IMR-90 (cell line): ENCODE data around the gene FUBP3. TPM values are rescaled to one million over a fixed set of nuclear protein-coding genes. Genes with fewer than 3 reads are reported as not detected.

Experiments used
- ATAC-seq: fragments of 200-7000 bp; cut with Tn5 transposase; 2 replicates; pipeline ENCODE4 v1.9.1; 2020; ENCODE audit warnings: low read depth, mild to moderate bottlenecking, moderate library complexity
- BruUV-seq: library from RNA; stranded (reverse); fragments of 400-500 nt; replicated peaks from 2 replicates; lab custom pipeline; 2021; lab: Mats Ljungman, UMichigan
- CTCF ChIA-PET: fragments of 300-600 bp; formaldehyde crosslinking; extraction: SDS; loops from one replicate; lab custom pipeline; 2021; ENCODE audit warnings: antibody characterized with exemption; lab: Yijun Ruan, JAX
- POLR2A ChIA-PET: fragments of 300-600 bp; sonication (Branson Sonifier 250); formaldehyde crosslinking; loops from one replicate; lab custom pipeline; 2022; ENCODE audit warnings: antibody characterized with exemption; ENCODE audit not compliant: unreplicated experiment; lab: Charles Lee
- DNase-seq: peaks from one replicate; pipeline ENCODE4 v3.0.0; 2013
- H2AFZ ChIP-seq: replicated peaks from 2 replicates; pipeline ENCODE3; 2013; ENCODE audit warnings: low read length, mild to moderate bottlenecking; ENCODE audit not compliant: poor library complexity
- H2AK5ac ChIP-seq: 2 replicates; pipeline ENCODE4 v1.6.1; 2013; ENCODE audit warnings: low read depth, low read length, inconsistent platforms
- H2AK9ac ChIP-seq: replicated peaks from 2 replicates; pipeline ENCODE3; 2013; ENCODE audit warnings: mild to moderate bottlenecking, low read depth, low read length, moderate library complexity; ENCODE audit not compliant: poor library complexity
- H2BK120ac ChIP-seq: 2 replicates; pipeline ENCODE4 v1.6.1; 2013; ENCODE audit warnings: low read depth, low read length, inconsistent platforms
- H2BK15ac ChIP-seq: 3 replicates; pipeline ENCODE4 v1.6.1; 2013; ENCODE audit warnings: low read depth, low read length, inconsistent platforms
- H2BK20ac ChIP-seq: 2 replicates; pipeline ENCODE4 v1.6.1; 2013; ENCODE audit warnings: low read depth, mild to moderate bottlenecking, inconsistent platforms, low read length, moderate library complexity
- H2BK5ac ChIP-seq: 2 replicates; pipeline ENCODE4 v1.6.1; 2013; ENCODE audit warnings: mild to moderate bottlenecking, low read depth, low read length, inconsistent platforms; ENCODE audit not compliant: poor library complexity, severe bottlenecking
- H3K14ac ChIP-seq: replicated peaks from 2 replicates; pipeline ENCODE4 v1.6.1; 2013; ENCODE audit warnings: low read depth, low read length, inconsistent platforms
- H3K18ac ChIP-seq: 2 replicates; pipeline ENCODE4 v1.6.1; 2013; ENCODE audit warnings: low read depth, low read length, control low read depth
- H3K23ac ChIP-seq: 2 replicates; pipeline ENCODE4 v1.6.1; 2013; ENCODE audit warnings: low read depth, low read length, inconsistent platforms
- H3K27ac ChIP-seq: 2 replicates; pipeline ENCODE4 v1.5.1; 2013; ENCODE audit warnings: mild to moderate bottlenecking, control low read depth, low read length; ENCODE audit not compliant: insufficient read depth
- H3K27me3 ChIP-seq: 2 replicates; pipeline ENCODE4 v1.6.1; 2013; ENCODE audit warnings: low read length; ENCODE audit not compliant: control insufficient read depth, insufficient read depth
- H3K36me3 ChIP-seq: 2 replicates; pipeline ENCODE4 v1.6.1; 2013; ENCODE audit warnings: low read length, mixed read lengths; ENCODE audit not compliant: control insufficient read depth, insufficient read depth
- H3K4ac ChIP-seq: 2 replicates; pipeline ENCODE4 v1.6.1; 2013; ENCODE audit warnings: low read depth, low read length, inconsistent platforms
- H3K4me1 ChIP-seq: 2 replicates; pipeline ENCODE4 v1.6.1; 2013; ENCODE audit warnings: low read length, mixed read lengths; ENCODE audit not compliant: control insufficient read depth, insufficient read depth
- H3K4me2 ChIP-seq: 2 replicates; pipeline ENCODE4 v1.6.1; 2013; ENCODE audit warnings: low read depth, mild to moderate bottlenecking, control low read depth, low read length, moderate library complexity
- H3K4me3 ChIP-seq: 2 replicates; pipeline ENCODE4 v1.5.1; 2013; ENCODE audit warnings: low read depth, mild to moderate bottlenecking, control low read depth, low read length, moderate library complexity; ENCODE audit not compliant: insufficient read depth
- H3K56ac ChIP-seq: 2 replicates; pipeline ENCODE4 v1.6.1; 2013; ENCODE audit warnings: low read length, inconsistent platforms; ENCODE audit not compliant: insufficient read depth; ENCODE audit errors: extremely low read depth
- H3K79me1 ChIP-seq, 2 experiments: 2 replicates each; pipeline ENCODE4 v1.6.1; 2013; ENCODE audit warnings: low read length in 2 of 2, inconsistent platforms in 1 of 2, low read depth in 1 of 2
- H3K9ac ChIP-seq: 2 replicates; pipeline ENCODE4 v1.6.1; 2013; ENCODE audit warnings: low read depth, low read length, control low read depth
- H3K9me1 ChIP-seq: 2 replicates; pipeline ENCODE4 v1.6.1; 2013; ENCODE audit warnings: low read length, inconsistent platforms; ENCODE audit not compliant: insufficient read depth
- H3K9me3 ChIP-seq: 2 replicates; pipeline ENCODE4 v1.6.1; 2013; ENCODE audit warnings: low read length; ENCODE audit not compliant: control insufficient read depth, insufficient read depth
- H4K20me1 ChIP-seq: 2 replicates; pipeline ENCODE4 v1.6.1; 2013; ENCODE audit warnings: low read length, inconsistent platforms; ENCODE audit not compliant: insufficient read depth
- H4K5ac ChIP-seq: 2 replicates; pipeline ENCODE4 v1.6.1; 2013; ENCODE audit warnings: mild to moderate bottlenecking, low read depth, low read length, control low read depth
- H4K8ac ChIP-seq, 2 experiments: 2 replicates each; pipeline ENCODE4 v1.6.1; 2013; ENCODE audit warnings: low read depth in 2 of 2, low read length in 2 of 2, control low read depth in 1 of 2, inconsistent platforms in 1 of 2
- H4K91ac ChIP-seq: 2 replicates; pipeline ENCODE4 v1.6.1; 2013; ENCODE audit warnings: low read depth, low read length, inconsistent platforms; ENCODE audit not compliant: insufficient read depth
- BHLHE40 ChIP-seq: fragments of 150-350 bp; IDR thresholded peaks from 2 replicates; pipeline ENCODE4 v1.6.1; 2016; ENCODE audit warnings: mild to moderate bottlenecking, low read depth, low read length
- CEBPB ChIP-seq: IDR thresholded peaks from 2 replicates; pipeline ENCODE4 v1.6.1; 2012; ENCODE audit warnings: low read depth, low read length, improper control_type of control experiment
- FOS ChIP-seq: fragments of 150-350 bp; IDR thresholded peaks from 2 replicates; pipeline ENCODE4 v1.6.1; 2016; ENCODE audit warnings: low read depth, low read length
- MAZ ChIP-seq: IDR thresholded peaks from 2 replicates; pipeline ENCODE4 v1.6.1; 2012; ENCODE audit warnings: low read depth, mild to moderate bottlenecking, low read length, improper control_type of control experiment, moderate library complexity, borderline replicate concordance
- MXI1 ChIP-seq: IDR thresholded peaks from 2 replicates; pipeline ENCODE4 v1.6.1; 2012; ENCODE audit warnings: low read depth, mild to moderate bottlenecking, low read length, moderate library complexity, borderline replicate concordance
- WGBS, 2 experiments: methylation state at CpG; one replicate each; pipeline versions ENCODE4 v1.1.5 to v1.1.7; 2013; ENCODE audit warnings: missing lambda C conversion rate in 2 of 2; ENCODE audit not compliant: insufficient read length in 1 of 2; ENCODE audit errors: extremely low coverage in 2 of 2; 5-methylcytosine and 5-hydroxymethylcytosine counted together
- dilution Hi-C: fragments of 300-500 bp; cut with HindIII; formaldehyde crosslinking; loops from one replicate; pipeline ENCODE4 v1.14.3; 2018; ENCODE audit warnings: low sequenced_read_pairs; ENCODE audit not compliant: unreplicated experiment
- in situ Hi-C: fragments of 300-500 bp; cut with MboI; formaldehyde crosslinking; loops from 3 replicates; pipeline ENCODE4 v1.14.3; 2019; ENCODE audit warnings: low sequenced_read_pairs, inconsistent platforms, mixed read lengths
- intact Hi-C: fragments of 100-400 bp; cut with micrococcal nuclease; formaldehyde crosslinking; loops from 2 replicates; pipeline ENCODE4 v1.10.0; 2022
- polyA plus RNA-seq, 3 experiments: library from polyadenylated mRNA; depleted of rRNA; stranded (reverse); fragments of >200 nt; gene quantifications; 2 replicates each; pipeline ENCODE4 v1.2.3, GENCODE V29; 2012; ENCODE audit warnings: low replicate concordance in 1 of 3
- total RNA-seq: library from RNA; depleted of rRNA; stranded (reverse); fragments of >200 nt; gene quantifications from 2 replicates; pipeline ENCODE4 v1.2.3, GENCODE V29; 2012

FUBP3 gene
- total and polyA plus RNA-seq, 2 of the 4 experiments (the other 2 are of a cell fraction): 32.3 to 50.1 TPM

GRCh38 chr9:130610862-130611707 lies 31.7 kb downstream of the FUBP3 start:
- no peak overlapping the region for H2BK120ac ChIP-seq
- ATAC-seq (peak; percentile 57), DNase-seq (peak; percentile 20)
- no peak overlapping the region for H3K14ac ChIP-seq
- H3K36me3 ChIP-seq: peaks cover 41% of the 10 kb centered on the region
- BruUV-seq: no TSS peak
- no peak overlapping the region for H2AK5ac ChIP-seq
- H2AFZ ChIP-seq: no peak overlapping the region
- no peak overlapping the region for H3K4me3 ChIP-seq
- no peak overlapping the region for H3K9ac ChIP-seq
- no peak overlapping the region for H2BK20ac ChIP-seq
- H3K79me1 ChIP-seq: peaks cover 31 to 62% of the 10 kb centered on the region in 2 experiments
- TF ChIP-seq BHLHE40: no peak
- TF ChIP-seq MXI1: no peak
- no peak for TF ChIP-seq MAZ
- no peak for TF ChIP-seq CEBPB
- no peak for TF ChIP-seq FOS
- peaks cover 31% of the 10 kb centered on the region for H4K20me1 ChIP-seq
- no peaks in the 10 kb centered on the region for H3K9me3 ChIP-seq
- no peak overlapping the region for H3K56ac ChIP-seq
- H3K4me1 ChIP-seq: peaks cover 8% of the 10 kb centered on the region
- WGBS, 2 experiments: no CpG with 5 or more reads among the region's 8 CpGs
- peaks cover 17% of the 10 kb centered on the region for H3K9me1 ChIP-seq
- no peak overlapping the region; the same call in 1 of the 2 replicates for H4K5ac ChIP-seq
- no peak overlapping the region for H2BK15ac ChIP-seq
- H3K27ac ChIP-seq: no peak overlapping the region
- POLR2A ChIA-PET: interaction anchor here (0.6 kb wide), 1 partner anchor 12 kb away, joined by 3 read pairs; no protein-coding TSS in a partner anchor
- no peak overlapping the region for H4K8ac ChIP-seq
- H4K91ac ChIP-seq: no peak overlapping the region
- H2AK9ac ChIP-seq: no peak overlapping the region
- no peak overlapping the region for H3K4ac ChIP-seq
- intact Hi-C loops: no loop called here
- H2BK5ac ChIP-seq: no peak overlapping the region
- dilution Hi-C loops: no loop called here
- no peak overlapping the region for H3K4me2 ChIP-seq
- H3K23ac ChIP-seq: no peak overlapping the region
- no peaks in the 10 kb centered on the region for H3K27me3 ChIP-seq
- H3K18ac ChIP-seq: no peak overlapping the region
- in situ Hi-C loops: no loop called here
- CTCF ChIA-PET: interaction anchor here (1.2 kb wide), 1 partner anchor 17 kb away, joined by 3 read pairs; no protein-coding TSS in a partner anchor
